Mucosa of descending colon (tissue), 3 donors: ENCODE measurements around the gene PHKB. TPM values are rescaled to one million over a fixed set of nuclear protein-coding genes. Genes with fewer than 3 reads are reported as not detected.

ENCODE experiments used
- ATAC-seq: fragments of 200-7000 bp; cut with Tn5 transposase; one replicate; pipeline ENCODE4 v1.9.1; 2020; ENCODE audit warnings: mild to moderate bottlenecking, moderate library complexity
- DNase-seq, 3 donors: peaks; one replicate each; pipeline ENCODE4 v3.0.0-alpha.2; 2020
- H3K36me3 ChIP-seq: fragments of 200-600 bp; one replicate; pipeline ENCODE4 v1.8.0; 2021; ENCODE audit warnings: low read depth, mild to moderate bottlenecking
- H3K4me1 ChIP-seq: fragments of 200-600 bp; one replicate; pipeline ENCODE4 v1.8.0; 2021; ENCODE audit warnings: low read depth, mild to moderate bottlenecking
- H3K4me3 ChIP-seq: fragments of 200-600 bp; one replicate; pipeline ENCODE4 v1.8.0; 2021; ENCODE audit warnings: mild to moderate bottlenecking
- H3K9me3 ChIP-seq: fragments of 200-600 bp; one replicate; pipeline ENCODE4 v1.8.0; 2021; ENCODE audit warnings: mild to moderate bottlenecking
- CTCF ChIP-seq: fragments of 200-600 bp; IDR thresholded peaks from one replicate; pipeline ENCODE4 v1.8.0; 2022; ENCODE audit warnings: antibody characterized with exemption, mild to moderate bottlenecking
- intact Hi-C, 2 donors: fragments of 100-400 bp; cut with DNase I in 1 of 2; cut with micrococcal nuclease in 1 of 2; formaldehyde crosslinking; loops; one replicate each; pipeline versions ENCODE4 v1.11.0 to v1.11.1; 2022; cut with DNase I, micrococcal nuclease
- total RNA-seq, 3 donors: library from RNA; stranded (reverse); fragmentation: NEBNext Ultra II Directional in 2 of 3; extraction: Animal tissue kit (Norgen Biotek cat#: 25700) in 2 of 3; gene quantifications; one replicate each; pipeline versions ENCODE4 v1.2.1 to v1.2.4, GENCODE V29; 2021 to 2023
- donor health status: DM: no; HTN: no; CAD: no; lungs with moderate emphysema.
- donor health status: DM: no; HTN: no; CAD: no.
- donor health status: DM: no; HTN: yes; CAD: no.

Gene PHKB
- total RNA-seq, 3 donors from 2014 or later: 67.8 to 101 (median 81.4) TPM

DNA sequence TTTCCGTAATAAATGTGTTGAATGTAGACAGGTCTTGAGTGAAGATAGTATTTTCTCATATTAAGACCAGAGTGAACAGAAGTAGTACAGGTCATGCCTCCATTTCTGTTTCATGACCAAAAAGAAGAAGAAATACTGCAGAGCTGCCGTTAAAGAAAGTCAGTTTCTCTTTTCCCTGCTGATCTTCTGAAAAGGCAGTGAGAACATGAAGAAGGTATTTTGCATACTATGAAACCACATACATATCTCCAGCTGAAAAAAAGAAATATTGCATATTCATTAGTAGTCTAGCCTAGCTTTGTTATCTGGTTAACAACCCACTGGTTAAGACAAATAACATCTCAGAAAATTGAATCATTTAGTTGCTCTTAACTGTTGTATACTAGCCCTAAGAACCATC is 138.4 kb downstream of the PHKB start:
- DNase-seq (no peak), ATAC-seq (no peak)
- H3K4me1 ChIP-seq: no peaks in the 10 kb centered on the region
- intact Hi-C loops: no loop called here
- no peak for TF ChIP-seq CTCF
- no peaks in the 10 kb centered on the region for H3K9me3 ChIP-seq
- no peaks in the 10 kb centered on the region for H3K36me3 ChIP-seq
- H3K4me3 ChIP-seq: no peak overlapping the region

DNA sequence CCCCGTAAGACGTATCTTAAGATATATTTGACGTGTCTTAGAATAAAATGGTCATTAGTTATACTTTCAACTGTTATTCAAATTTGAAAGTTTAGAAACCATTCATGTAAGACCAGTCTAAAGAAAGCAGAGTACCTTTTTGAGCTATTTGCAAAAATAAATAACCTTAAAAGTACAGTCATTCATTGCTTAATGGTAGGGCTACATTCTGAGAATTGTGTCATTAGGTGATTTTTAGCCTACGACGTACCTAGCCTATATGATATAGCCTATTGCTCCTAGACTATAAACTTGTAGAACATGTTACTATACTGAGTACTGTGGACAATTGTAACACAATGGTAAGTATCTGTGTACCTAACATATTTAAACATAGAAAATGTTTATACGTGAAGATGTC is 139.2 kb downstream of the PHKB start:
- no peaks in the 10 kb centered on the region for H3K4me1 ChIP-seq
- DNase-seq (no peak), ATAC-seq (no peak)
- no peak overlapping the region for H3K4me3 ChIP-seq
- intact Hi-C loops: no loop called here
- no peaks in the 10 kb centered on the region for H3K36me3 ChIP-seq
- no peak for TF ChIP-seq CTCF
- H3K9me3 ChIP-seq: no peaks in the 10 kb centered on the region

DNA sequence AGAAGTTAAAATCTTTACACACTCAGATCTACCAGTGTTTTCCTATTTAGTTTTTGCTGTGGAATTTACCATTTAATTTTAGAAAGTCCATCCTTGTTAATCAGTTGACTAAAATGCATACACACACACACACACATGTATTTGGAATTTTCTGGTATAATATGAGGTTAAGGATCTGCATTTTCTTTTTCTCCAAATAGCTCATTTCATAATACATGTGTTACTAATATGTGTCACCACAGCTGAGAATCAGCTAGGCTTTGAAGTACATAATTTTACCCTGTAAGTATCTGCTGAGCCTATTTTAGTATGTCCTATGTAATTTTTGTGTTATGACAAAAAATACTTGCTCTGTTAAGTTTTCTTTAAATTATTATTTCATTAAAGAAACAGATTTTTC is 143.2 kb downstream of the PHKB start:
- Histone ChIP-seq H3K4me1 (no peaks in the 10 kb centered on the region), H3K9me3 (no peaks in the 10 kb centered on the region), H3K4me3 (no peak overlapping the region), H3K36me3 (no peaks in the 10 kb centered on the region)
- TF ChIP-seq CTCF: no peak
- ATAC-seq: no peak
- intact Hi-C loops: no loop called here
- DNase-seq: no peak

GRCh38 chr16:47611042-47611441 is 149.9 kb downstream of the PHKB start:
- no peak for TF ChIP-seq CTCF
- Histone ChIP-seq H3K9me3 (no peaks in the 10 kb centered on the region), H3K36me3 (no peaks in the 10 kb centered on the region), H3K4me3 (no peak overlapping the region), H3K4me1 (no peaks in the 10 kb centered on the region)
- intact Hi-C loops: no loop called here
- DNase-seq (no peak), ATAC-seq (no peak)

DNA sequence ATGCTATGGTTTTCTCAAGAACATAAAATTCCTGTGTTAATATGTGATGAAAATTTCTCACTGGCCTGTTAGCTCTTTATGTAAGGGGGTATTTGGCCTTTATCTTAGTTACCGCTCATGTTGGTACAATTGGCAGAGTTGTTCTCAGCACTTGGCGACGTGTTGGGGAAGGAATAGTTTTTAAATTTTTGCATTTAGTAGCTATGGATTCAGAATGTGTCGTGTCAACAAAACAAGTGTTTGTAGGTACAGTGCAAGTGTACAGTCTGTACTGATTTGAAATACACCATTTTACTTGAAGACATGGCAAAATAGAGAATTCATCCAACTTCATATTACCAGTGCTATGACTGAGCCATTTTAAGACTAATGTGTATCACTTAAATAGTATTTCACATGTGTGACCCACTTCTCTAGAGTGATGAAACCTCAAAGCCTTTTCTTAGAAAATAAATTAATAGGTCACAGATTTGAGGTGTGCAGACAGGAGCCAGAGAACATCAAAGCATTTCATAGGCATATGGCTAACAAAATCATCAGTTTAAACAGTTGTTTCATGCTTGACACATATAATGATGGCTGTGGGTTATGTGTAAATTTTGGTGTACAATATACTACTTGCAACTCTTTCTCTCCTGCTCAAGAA is 150.8 kb downstream of the PHKB start:
- H3K4me3 ChIP-seq: no peak overlapping the region
- TF ChIP-seq CTCF: no peak
- H3K36me3 ChIP-seq: no peaks in the 10 kb centered on the region
- no peaks in the 10 kb centered on the region for H3K4me1 ChIP-seq
- intact Hi-C loops: no loop called here
- DNase-seq (no peak), ATAC-seq (no peak)
- H3K9me3 ChIP-seq: no peaks in the 10 kb centered on the region

DNA sequence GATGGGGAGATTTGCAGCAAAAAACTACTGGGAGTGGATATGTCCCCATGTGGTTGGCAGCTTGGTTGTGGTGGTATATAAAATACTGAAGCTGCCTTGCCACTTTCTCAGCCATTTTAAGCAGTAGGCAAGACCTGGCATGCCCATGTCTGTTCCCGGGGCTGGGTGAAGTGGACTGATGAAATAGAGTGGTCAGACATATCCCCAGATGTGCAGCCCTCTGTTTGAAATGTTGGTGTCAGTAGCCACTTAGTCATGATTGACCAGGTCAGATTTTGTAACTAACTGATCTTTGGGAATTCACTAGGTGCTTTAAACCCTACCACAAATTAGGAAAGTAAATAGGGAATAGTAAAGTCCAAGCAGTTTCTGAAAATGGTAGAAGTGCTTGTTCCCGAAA is 151.6 kb downstream of the PHKB start:
- ATAC-seq (no peak), DNase-seq (no peak)
- H3K4me1 ChIP-seq: no peaks in the 10 kb centered on the region
- H3K4me3 ChIP-seq: no peak overlapping the region
- H3K36me3 ChIP-seq: no peaks in the 10 kb centered on the region
- intact Hi-C loops: no loop called here
- TF ChIP-seq CTCF: no peak
- H3K9me3 ChIP-seq: no peaks in the 10 kb centered on the region
